HG03139 (cell line): ENCODE data around the gene SNAP29.
"Not testable (repeated sequence)": the region's sequence is repeated elsewhere in the genome, so short reads cannot be mapped to it uniquely, and the experiment has no call there.

Experiments used
- ATAC-seq: cut with Tn5 transposase; IDR thresholded peaks from one replicate; pipeline ENCODE4 v1.9.1; 2021; ENCODE audit not compliant: unreplicated experiment

The SNAP29 gene

DNA sequence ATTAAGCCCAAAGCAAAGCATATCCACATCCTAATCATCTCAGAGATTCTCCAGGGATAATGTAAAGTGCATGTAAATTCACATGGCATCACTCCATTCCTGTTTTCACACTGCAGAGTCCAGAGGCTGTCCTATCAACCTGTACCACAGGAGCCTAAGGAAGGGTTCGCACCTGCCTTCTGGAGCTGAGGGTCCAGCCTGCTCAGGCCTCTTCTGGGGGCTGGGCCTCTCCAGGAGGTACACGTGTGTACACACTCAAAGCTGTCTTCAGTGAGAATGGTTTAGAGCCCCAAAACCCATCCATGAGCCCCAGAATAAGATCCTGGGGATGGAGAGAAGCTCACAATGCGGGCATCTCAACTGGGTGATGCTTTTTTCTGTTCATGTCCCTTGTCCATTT is 24.1 kb upstream of the SNAP29 start:
- no peak for ATAC-seq

DNA sequence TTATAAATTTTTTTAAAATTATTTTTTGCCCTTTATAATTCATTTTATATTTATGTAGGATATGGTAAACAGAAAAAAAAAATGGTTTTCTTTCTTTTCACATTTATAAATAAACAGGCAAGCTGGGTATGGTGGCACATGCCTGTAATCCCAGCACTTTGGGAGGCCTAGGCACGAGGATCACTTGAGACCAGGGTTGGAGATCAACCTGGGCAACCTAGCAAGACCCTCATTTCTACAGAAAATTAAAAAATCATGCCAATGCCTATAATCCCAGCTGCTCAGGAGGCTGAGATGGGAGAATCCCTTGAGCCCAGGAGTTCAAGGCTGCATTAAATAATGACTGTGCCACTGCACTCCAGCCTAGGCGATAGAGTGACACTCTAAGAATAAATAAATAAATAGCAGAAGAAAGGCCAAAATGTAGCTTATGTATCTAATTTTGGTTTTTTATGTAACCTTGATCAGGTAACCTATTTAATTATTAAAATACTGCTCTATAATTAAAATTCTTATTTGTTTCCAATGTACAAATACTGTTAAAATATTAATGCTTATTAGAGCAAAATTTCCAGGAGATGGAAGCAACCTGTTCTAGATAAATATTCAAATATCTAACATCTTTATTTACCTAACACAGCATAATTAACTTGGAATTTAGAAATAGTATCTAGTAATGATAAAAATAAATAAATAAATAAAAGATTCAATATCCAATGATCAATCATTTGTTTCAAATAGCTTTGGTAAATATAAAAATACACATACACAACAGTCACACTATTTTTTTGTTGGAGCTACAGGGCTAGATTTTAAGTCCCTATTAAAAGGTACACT is 21.6 kb upstream of the SNAP29 start:
- ATAC-seq, result no peak

DNA sequence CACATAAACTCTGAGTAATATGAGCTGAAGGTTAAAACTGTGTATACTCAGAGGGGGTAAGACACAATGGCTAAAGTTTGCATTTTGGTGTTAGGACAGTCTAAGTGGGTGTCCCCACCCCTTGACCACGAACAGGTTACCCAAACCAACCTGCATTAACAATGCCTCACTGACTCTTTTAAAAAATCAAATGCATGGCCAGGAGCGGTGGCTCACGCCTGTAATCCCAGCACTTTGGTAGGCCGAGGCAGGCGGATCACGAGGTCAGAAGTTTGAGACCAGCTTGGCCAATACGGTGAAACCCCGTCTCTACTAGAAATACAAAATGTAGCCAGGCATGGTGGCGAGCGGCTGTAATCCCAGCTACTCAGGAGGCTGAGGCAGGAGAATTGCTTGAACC is 19.5 kb upstream of the SNAP29 start:
- ATAC-seq, result not testable (repeated sequence)

DNA sequence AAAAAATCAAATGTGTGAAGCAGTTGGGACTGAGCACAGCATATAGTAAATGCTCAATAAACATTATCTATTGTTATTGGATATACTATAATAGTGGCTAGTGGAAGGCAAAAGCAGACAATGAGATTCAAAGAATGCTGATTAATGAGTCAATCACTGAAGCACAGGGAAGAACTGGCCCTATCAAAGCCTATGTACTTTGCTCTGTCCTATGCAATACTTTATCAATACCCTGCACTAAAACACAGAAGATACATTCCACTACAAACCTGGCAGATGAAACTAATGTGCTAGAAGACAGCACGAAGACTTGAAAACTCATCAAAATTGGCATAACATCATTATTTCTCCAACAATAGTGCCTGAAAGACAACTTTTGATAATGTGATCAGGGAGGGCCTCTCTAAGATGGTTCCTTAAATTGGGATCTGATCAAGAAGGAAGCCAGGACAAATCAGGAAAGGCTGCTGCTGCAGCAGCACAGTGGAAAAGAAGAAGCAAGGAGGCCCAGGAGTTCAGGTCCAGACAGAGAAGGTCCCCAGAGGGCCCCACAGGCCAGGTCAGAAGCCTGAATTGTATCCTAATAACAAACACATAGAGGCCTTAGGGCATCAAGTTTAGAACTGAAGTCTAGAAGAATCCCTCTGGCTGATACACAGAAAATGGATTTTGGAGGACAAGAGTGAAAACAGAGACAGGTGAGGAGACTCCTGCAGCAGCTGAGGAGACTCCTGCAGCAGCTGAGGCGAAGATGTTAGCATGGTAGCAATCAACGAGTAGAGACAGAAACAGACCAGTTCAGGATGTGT is 18.8 kb upstream of the SNAP29 start:
- ATAC-seq, result no peak

DNA sequence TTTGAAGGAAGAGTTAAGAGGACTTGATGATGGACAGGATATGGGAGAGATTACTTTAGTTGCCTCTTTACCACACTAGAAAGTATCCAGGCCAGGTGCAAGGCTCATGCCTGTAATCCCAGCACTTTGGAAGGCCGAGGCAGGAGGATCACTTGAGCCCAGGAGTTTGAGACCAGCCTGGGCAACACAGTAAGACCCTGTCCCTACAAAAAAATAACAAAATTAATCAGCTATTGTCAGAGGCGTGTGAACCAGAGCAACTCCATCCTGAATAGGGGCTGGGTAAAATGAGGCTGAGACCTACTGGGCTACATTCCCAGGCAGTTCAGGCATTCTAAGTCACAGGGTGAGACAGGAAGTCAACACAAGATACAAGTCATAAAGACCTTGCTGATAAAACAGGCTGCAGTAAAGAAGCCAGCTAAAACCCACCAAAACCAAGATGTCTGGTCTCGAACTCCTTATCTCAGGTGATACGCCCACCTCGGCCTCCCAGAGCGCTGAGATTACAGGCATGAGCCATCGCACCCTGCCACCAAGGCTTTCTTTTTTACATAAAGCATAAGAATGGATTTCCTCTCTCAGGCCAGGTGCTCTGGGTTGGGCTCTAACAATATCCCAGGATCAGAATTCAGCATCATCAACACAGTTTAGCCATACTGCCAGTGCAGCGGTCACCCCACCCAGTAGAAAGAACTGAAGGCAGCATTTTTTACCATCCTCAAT is 18.0 kb upstream of the SNAP29 start:
- ATAC-seq, result no peak

DNA sequence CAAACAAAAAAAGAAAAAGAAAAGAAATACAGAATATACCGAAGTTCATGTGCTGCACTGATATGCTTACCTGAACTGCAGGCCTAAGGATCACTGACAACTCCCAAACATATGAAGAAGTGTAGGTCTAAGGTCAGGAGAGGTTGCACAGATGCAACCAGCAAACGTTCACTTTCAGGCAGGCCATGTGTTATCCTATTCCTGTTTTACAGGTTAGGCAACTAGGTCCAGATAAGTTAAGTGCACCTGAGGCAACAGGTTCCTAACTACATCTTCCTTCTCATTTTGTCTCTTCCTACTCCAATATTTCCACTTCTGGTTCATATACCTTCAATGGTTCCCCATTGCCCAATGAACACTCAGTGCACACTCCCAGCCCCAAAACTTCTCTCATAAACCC is 15.3 kb upstream of the SNAP29 start:
- no peak for ATAC-seq

DNA sequence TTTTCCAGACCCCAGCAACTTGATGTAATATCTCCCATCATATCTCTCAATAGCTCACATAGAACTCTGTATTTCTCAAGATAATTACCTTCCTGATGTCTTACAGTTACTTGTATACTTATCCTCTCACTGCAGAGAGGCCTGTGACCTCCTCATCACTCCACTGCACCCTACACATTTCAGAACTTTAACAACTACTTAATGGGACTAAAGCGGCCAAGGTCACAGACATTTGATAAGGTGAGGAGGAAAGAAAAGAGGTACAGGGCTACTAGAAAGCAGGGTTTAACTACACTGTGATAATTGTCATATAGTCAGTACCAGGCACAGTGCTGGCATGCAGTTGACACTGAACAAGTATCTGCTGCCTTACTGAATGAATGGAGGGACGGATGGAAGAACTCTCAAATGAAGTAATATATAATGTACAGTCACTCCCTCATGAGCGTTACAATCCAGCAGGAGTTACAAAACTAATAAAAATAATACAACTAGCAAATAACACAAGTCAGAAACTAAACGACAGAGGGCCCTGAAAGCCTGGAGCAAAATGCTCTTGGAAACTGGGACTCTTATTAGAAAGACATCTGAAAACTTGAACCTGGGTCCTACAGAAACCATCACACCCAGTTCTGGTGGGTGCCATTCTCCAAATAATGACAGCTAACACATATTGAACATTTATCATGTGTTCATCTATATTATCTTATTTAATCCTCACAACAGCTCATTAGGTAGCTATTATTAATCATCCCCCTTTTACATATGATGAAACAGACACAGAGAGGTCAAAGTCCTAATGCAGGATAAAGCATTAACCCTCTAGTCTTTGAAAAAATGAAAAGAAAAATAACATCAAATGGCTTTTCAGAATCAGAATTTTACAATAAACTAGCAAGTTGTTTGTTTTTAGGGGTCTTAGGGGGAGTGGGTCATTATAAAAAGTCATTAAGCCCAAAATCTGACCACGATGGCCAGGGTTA is 14.5 kb upstream of the SNAP29 start:
- no peak for ATAC-seq

DNA sequence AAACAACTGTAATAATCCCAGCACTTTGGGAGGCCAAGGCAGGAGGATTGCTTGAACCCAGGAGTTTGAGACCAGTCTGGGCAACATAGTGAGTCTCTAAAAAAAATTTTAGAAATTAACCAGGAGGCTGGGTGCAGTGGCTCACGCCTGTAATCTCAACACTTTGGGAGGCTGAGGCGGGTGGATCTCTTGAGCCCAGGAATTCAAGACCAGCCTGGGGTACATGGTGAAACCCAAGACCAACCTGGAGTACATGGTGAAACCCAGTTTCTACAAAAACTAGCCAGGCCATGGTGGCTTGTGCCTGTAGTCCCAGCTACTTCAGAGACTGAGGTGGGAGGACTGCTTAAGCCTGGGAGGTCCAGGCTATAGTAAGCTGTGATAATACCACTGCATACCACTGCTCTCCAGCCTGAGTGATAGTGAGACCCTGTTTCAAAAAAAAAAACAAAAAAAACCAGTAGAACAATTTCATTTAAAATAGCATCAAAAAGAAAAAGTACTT is 11.4 kb upstream of the SNAP29 start:
- no peak for ATAC-seq

DNA sequence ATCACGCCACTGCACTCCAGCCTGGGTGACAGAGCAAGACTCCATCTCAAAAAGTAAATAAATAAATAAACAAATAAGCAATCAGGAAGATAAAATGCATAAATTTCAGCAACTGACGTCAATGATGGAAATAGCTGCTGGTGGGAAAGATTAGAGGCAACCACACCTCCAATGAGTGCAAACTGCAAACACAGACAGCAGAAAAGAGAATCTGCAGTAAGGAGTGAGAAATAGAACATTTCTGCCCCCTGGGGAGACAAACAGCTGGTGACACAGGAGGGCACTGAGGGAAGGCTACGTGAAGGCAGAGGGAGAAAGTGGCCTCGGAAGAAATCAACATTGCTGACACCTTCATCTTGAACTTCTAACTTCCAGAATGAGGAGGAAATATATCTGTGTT is 6.7 kb upstream of the SNAP29 start:
- ATAC-seq, result no peak

DNA sequence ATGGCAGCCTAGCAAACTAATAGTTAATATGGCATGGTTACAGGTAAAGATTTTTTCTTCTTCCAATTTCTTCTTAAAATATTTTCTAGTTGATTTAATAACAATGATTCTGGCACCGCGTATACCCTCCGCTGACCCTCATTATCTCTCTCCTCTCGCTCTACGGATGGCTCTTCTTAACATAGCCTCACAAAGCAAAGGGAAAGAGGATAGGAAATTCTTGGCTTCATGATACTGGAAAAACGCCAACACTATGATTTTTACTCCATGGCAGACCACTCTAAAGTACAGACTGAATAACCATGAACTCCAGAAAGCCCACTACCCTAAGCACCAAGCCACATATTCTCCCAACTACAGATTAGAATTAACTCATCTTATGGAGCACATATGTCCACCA is 6.3 kb upstream of the SNAP29 start:
- no peak for ATAC-seq

DNA sequence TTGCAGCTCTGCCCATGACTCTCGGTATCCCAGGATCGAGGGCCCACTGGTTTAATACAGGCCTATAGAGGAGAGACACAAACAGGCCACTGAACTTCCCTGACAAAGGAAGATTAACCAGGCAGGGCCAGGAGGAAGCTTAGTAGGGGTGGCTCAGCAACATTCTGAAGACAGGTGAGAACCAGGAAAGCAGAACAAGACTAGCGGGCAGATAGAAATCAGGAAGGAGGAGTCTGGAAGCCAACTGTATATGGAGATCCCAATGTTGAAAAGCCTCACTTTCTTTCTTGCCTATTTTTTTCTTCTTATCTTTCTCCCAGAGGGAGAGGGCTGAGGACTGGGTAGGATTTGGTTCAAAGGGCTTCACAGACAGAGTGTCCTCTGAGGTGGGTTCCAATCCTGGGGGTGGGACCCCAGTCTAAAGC is 5.6 kb upstream of the SNAP29 start:
- ATAC-seq, result no peak

DNA sequence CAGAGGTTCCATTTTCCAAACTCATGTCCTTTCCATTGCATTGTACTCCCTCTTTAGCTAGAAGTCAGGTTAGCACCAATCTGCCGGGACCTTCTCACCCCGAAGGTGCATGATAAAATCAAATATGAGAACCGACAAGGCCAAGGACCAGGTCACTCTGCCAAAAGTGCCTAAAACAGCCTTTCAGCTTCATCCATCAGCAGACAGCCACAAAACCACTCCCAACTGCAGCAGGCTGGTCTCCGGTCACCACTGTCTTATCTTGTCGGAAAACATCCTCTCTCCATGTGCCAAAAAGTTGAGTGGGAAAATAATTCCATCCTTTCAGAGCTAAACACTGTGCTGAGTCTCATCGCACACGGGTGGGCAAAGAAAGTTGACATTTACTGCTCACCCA is 1.6 kb upstream of the SNAP29 start:
- ATAC-seq, result no peak

DNA sequence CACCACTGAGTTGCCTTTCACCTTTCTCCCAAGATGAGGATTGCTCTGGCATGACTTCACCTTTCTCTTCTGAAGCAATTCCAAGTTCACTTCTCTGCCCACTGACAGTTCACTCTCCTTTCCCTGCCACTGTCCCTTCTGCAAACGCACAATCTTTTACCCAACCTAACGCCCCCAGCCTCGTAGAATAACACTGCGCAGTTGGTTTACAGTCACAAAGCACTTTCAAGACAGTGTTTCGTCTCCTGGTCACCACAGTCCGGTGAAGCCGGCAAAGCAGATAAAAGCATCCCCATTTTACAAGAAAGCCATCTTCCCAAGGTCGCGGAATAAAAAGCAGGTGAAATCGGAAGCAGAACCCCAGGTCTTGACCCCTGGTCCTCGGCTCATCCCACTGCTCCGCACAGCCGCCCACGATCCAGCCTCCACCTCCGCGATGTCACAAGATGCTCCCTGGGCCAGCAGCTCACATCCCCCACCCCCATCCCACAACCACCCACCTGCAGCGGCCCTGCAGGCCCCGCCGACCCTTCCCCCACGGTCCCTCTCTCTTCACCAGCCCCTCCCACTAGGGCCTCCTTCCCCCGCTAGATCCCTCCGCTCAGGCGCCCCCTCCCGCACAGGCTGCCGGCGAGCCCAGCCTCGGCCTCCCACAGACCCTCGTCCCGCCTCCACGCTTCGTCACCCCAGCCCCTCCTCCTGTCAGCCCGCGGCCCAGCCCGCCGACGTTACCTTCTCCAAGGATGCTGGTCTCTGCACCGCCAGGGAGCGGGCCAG is 781 bp upstream of the SNAP29 start:
- ATAC-seq, result peak; percentile 36

DNA sequence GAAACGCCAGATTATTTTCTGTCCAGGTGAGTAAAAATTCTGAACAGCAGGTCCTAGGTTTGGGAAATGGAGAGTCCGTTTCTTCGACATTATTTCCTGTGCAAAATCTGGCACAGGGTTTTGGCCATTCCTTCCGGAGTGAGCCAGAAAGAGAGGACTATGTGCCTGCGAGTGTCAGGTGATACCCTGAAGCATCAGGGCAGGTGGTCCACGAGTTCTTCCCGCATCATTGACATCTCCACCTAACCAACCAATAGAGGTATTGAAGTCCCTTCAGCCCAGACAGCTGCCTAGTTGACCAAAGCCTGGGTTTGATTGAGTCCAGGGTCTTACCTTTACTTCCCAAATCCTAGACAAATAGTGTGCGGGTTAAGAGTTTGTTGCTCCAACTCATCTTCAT is 808 bp downstream of the SNAP29 start:
- no peak for ATAC-seq

DNA sequence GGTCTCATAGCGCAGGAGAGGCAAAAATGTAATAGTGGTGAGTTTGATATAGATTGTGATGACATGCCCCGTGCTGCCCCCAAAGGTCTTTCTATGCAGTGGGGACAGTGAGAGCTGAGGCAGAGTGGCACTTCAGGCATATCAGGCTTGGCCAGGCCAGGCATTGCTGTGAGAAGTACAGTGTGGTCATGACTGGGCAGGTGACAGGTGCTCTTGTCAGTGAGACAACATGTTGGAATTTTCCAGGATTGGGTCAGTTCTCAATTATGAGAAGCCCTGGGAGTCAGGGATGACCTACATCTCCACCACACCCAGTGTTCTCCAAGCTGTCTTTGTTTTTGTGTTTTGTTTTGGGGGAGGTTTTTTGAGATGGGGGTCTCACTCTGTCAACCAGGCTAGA is 3.7 kb downstream of the SNAP29 start:
- no peak for ATAC-seq

DNA sequence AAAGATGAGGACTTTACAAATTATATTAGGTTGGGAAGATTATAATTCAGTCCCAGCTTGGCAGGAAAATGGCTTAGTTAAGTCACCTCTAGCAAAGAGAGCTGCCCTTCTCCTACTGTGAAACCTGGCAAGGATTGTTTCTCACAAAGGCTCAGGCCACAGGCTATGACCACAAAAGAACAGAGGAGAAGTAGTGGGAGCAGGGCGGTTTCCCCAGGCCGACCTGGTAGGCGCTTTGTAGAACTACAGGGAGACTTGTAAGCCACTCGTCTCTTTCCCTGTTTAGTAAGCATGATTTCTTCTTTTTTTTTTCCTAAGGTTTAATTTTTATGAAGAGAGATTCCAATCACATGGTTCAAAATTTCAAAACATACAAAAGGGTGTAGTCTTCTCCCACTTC is 4.6 kb downstream of the SNAP29 start:
- no peak for ATAC-seq

DNA sequence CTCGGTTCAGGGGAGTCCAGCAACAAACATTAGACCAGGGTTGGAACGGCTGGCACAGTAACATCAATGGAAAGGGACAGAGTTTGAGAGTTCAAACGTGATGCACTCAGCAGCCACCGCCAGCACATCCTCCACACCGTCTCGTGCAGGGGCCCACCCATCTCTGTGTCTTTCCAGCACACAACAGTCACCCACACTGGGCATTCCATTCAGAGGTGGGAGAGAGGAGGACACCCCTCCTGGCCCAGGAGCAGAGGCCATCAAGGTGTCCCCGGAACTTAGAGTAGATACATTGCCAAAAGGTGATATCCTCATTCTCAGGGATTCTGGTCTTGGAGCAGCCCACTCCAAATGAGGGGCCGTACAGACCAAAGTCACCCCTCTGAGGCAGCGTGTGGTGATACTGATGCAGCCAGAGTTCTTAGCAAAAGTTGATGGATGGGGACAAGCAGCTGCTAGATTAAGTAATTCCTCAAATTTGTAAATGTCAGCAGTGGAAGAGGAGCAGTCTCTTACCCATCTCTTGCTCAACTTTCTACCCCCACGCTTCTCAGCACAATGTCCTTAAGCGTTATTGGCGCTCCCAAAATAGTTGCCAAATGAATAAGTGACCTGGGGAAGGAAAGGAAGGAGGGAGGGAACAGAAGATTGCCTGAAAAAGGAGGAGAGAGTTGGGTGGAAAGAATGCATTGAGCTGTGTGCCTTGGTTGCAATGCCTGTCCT is 5.5 kb downstream of the SNAP29 start:
- ATAC-seq, result no peak

DNA sequence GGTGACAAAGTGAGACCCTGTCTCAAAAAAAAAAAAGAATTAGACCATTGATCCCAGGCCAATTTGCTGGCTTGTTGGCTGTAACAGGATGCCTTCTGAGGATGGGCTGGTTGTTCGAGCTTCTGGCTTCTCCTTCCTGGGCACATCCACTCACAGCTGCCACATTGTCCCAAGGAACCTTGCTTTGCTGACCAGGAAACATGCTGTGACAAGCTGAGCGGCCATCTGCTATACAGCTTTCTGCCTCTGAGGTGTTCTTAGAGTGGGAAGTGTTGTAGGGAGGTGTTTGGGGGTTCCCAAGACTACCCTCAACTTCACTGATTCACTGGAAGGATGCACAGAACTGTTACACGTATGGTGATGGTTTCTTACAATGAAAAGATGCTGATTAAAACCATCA is 6.5 kb downstream of the SNAP29 start:
- no peak for ATAC-seq

DNA sequence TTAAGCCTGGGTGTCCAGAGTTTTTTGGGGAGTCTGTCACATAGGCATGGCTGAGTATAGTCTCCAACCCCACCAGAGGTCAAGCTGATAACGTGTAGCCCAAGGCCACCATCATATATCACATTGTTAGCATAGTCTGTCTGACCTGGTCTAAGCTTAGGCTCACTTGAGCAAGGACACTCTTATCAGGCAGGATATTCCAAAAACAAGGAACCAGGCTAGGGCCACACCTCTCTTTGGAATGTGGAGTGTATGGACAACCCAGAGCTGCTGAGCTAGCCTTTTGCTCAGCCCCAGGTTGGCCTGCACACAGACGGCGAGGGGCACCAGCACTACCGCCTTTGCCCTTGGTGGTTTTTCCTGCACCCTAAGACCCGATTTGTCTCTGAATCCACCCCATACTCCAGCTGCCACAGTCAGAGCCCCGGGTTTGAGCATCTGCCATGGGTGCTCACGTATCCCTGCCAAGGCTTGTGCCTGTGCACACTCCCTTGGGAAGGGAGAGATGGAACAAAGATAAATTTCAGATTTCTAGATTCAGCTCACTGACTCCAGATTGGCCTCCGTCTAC is 7.2 kb downstream of the SNAP29 start:
- no peak for ATAC-seq
